Neuronal stem cell (in vitro differentiated cells): ENCODE data around the gene DENND5B. TPM values are rescaled to one million over a fixed set of nuclear protein-coding genes. Genes with fewer than 3 reads are reported as not detected.

ENCODE experiments used
- DNase-seq: peaks from one replicate; pipeline ENCODE4 v3.0.0-alpha.2; 2013; ENCODE audit warnings: low spot score
- H2AFZ ChIP-seq: one replicate; pipeline ENCODE4 v1.6.1; 2013; ENCODE audit warnings: mild to moderate bottlenecking, low read length, inconsistent platforms
- H2AK5ac ChIP-seq: 2 replicates; pipeline ENCODE4 v1.6.1; 2013; ENCODE audit warnings: low read depth, mild to moderate bottlenecking, inconsistent platforms, low read length, moderate library complexity, mixed read lengths
- H2BK120ac ChIP-seq: 2 replicates; pipeline ENCODE4 v1.6.1; 2013; ENCODE audit warnings: low read depth, mild to moderate bottlenecking, inconsistent platforms, low read length, moderate library complexity, mixed read lengths
- H2BK12ac ChIP-seq: one replicate; pipeline ENCODE4 v1.6.1; 2013; ENCODE audit warnings: low read length, inconsistent platforms
- H2BK15ac ChIP-seq: 2 replicates; pipeline ENCODE4 v1.6.1; 2013; ENCODE audit warnings: mild to moderate bottlenecking, low read length, inconsistent platforms, mixed read lengths
- H2BK5ac ChIP-seq: one replicate; pipeline ENCODE4 v1.6.1; 2013; ENCODE audit warnings: inconsistent platforms, mild to moderate bottlenecking, low read length, moderate library complexity
- H3K14ac ChIP-seq: one replicate; pipeline ENCODE4 v1.6.1; 2013; ENCODE audit warnings: low read length, inconsistent platforms
- H3K18ac ChIP-seq: 2 replicates; pipeline ENCODE4 v1.6.1; 2013; ENCODE audit warnings: low read length, inconsistent platforms
- H3K23ac ChIP-seq: 2 replicates; pipeline ENCODE4 v1.6.1; 2013; ENCODE audit warnings: low read depth, mild to moderate bottlenecking, mixed read lengths, low read length, inconsistent platforms; ENCODE audit not compliant: poor library complexity
- H3K27ac ChIP-seq: replicated peaks from 3 replicates; pipeline ENCODE4 v1.5.1; 2013; ENCODE audit warnings: low read length, inconsistent platforms
- H3K27me3 ChIP-seq, 3 experiments: 2 replicates each; pipeline ENCODE4 v1.6.1; 2013; ENCODE audit warnings: low read length in 3 of 3, mild to moderate bottlenecking in 2 of 3, inconsistent platforms in 1 of 3, low read depth in 1 of 3, mixed read lengths in 1 of 3, moderate library complexity in 1 of 3; ENCODE audit not compliant: control insufficient read depth in 3 of 3, insufficient read depth in 3 of 3
- H3K36me3 ChIP-seq, 2 donors: replicated peaks in 1 of 2; 2 replicates each; pipeline ENCODE4 v1.6.1; 2013; ENCODE audit warnings: low read length in 2 of 2; ENCODE audit not compliant: control insufficient read depth in 2 of 2, insufficient read depth in 2 of 2
- H3K4ac ChIP-seq: 2 replicates; pipeline ENCODE4 v1.6.1; 2013; ENCODE audit warnings: inconsistent platforms, mild to moderate bottlenecking, low read length, moderate library complexity
- H3K4me1 ChIP-seq, 2 donors: 1 replicate in 1 of 2; 2 replicates in 1 of 2; pipeline ENCODE4 v1.6.1; 2013; ENCODE audit warnings: low read length in 2 of 2, low read depth in 1 of 2; ENCODE audit not compliant: control insufficient read depth in 2 of 2, insufficient read depth in 1 of 2
- H3K4me2 ChIP-seq: one replicate; pipeline ENCODE4 v1.6.1; 2013; ENCODE audit warnings: mild to moderate bottlenecking, low read length, inconsistent platforms; ENCODE audit not compliant: insufficient read depth, poor library complexity, severe bottlenecking
- H3K4me3 ChIP-seq, 2 donors: 2 replicates each; pipeline ENCODE4 v1.5.1; 2013; ENCODE audit warnings: low read length in 2 of 2, mild to moderate bottlenecking in 2 of 2, inconsistent platforms in 1 of 2, moderate library complexity in 1 of 2
- H3K79me1 ChIP-seq: one replicate; pipeline ENCODE4 v1.6.1; 2013; ENCODE audit warnings: low read depth, mild to moderate bottlenecking, inconsistent platforms, low read length, moderate library complexity
- H3K9ac ChIP-seq: one replicate; pipeline ENCODE4 v1.6.1; 2013; ENCODE audit warnings: mild to moderate bottlenecking, low read depth, low read length, inconsistent platforms; ENCODE audit not compliant: poor library complexity
- H3K9me3 ChIP-seq, 2 donors: replicated peaks in 1 of 2; 2 replicates each; pipeline versions ENCODE3 to v1.6.1; 2013; ENCODE audit warnings: low read length in 2 of 2, mild to moderate bottlenecking in 2 of 2, inconsistent platforms in 1 of 2, low read depth in 1 of 2, mixed read lengths in 1 of 2, moderate library complexity in 1 of 2; ENCODE audit not compliant: control insufficient read depth in 2 of 2, insufficient read depth in 1 of 2
- H4K8ac ChIP-seq: one replicate; pipeline ENCODE4 v1.6.1; 2013; ENCODE audit warnings: low read depth, mild to moderate bottlenecking, inconsistent platforms, low read length, moderate library complexity
- H4K91ac ChIP-seq: one replicate; pipeline ENCODE4 v1.6.1; 2013; ENCODE audit warnings: low read length, low read depth, mild to moderate bottlenecking, inconsistent platforms; ENCODE audit not compliant: poor library complexity
- WGBS, 2 donors: extraction: QIAGEN DNeasy Blood & Tissue Kit; methylation state at CpG; one replicate each; pipeline ENCODE4 v1.1.7; 2013; ENCODE audit warnings: missing lambda C conversion rate in 2 of 2, mixed read lengths in 1 of 2; ENCODE audit not compliant: insufficient read length in 2 of 2, insufficient replicate concordance in 1 of 2; ENCODE audit errors: extremely low coverage in 2 of 2; 5-methylcytosine and 5-hydroxymethylcytosine counted together
- polyA plus RNA-seq, 2 experiments: library from polyadenylated mRNA; stranded (reverse); fragments of 200-250 nt; gene quantifications; one replicate each; pipeline ENCODE4 v1.2.3, GENCODE V29; 2013

DENND5B gene
- 24.4 TPM for polyA plus RNA-seq (2013, experiment 1 of 2)
- polyA plus RNA-seq (2013, experiment 2 of 2) = 25.9 TPM

GRCh38 chr12:31590642-31591379 lies at the start of gene DENND5B:
Gene DENND5B (minus strand): TSS chr12:31591136. CDS start chr12:31590832, 304 bp downstream.
- peak within 1 kb of the TSS; percentile 91 for H2BK5ac ChIP-seq
- DNase-seq = peak; percentile 71
- H3K79me1 ChIP-seq = peaks cover 5% of the 10 kb centered on the region
- H2AK5ac ChIP-seq = peak within 1 kb of the TSS; percentile 81
- peak within 1 kb of the TSS; percentile 90 for H3K23ac ChIP-seq
- H2BK120ac ChIP-seq = peak within 1 kb of the TSS; percentile 88
- H3K4me3 ChIP-seq = peak within 1 kb of the TSS; percentile 90 to 99
- peak within 1 kb of the TSS; percentile 8 for H2BK12ac ChIP-seq
- H3K27me3 ChIP-seq = no peaks in the 10 kb centered on the region
- peak within 1 kb of the TSS; percentile 91 for H2AFZ ChIP-seq
- peak within 1 kb of the TSS; percentile 99 for H3K4me2 ChIP-seq
- peak within 1 kb of the TSS; percentile 95 for H3K14ac ChIP-seq
- peak within 1 kb of the TSS; percentile 87 for H3K27ac ChIP-seq
- no peak within 1 kb of the TSS for H4K8ac ChIP-seq
- no peak within 1 kb of the TSS for H4K91ac ChIP-seq
- peaks cover 2 to 6% of the 10 kb centered on the region in 2 donors for H3K4me1 ChIP-seq
- H3K9ac ChIP-seq = peak within 1 kb of the TSS; percentile 95
- WGBS, 2 donors = no CpG with 5 or more reads among the region's 117 CpGs
- H3K9me3 ChIP-seq = peaks cover 0 to 14% of the 10 kb centered on the region in 2 donors
- H2BK15ac ChIP-seq = peak within 1 kb of the TSS; percentile 55
- H3K4ac ChIP-seq = no peak within 1 kb of the TSS
- no peaks in the 10 kb centered on the region for H3K36me3 ChIP-seq
- peak within 1 kb of the TSS; percentile 99 for H3K18ac ChIP-seq

- Histone ChIP-seq H3K18ac (no peak overlapping the region), H2BK120ac (no peak overlapping the region), H3K9ac (no peak overlapping the region), H2BK5ac (no peak overlapping the region), H3K27me3 (no peaks in the 10 kb centered on the region), H2BK15ac (no peak overlapping the region), H3K14ac (no peak overlapping the region), H2AK5ac (no peak overlapping the region), H3K79me1 (no peaks in the 10 kb centered on the region), H2BK12ac (no peak overlapping the region), H3K4me1 (peaks cover 1 to 16% of the 10 kb centered on the region in 2 donors), H3K27ac (no peak overlapping the region), H3K4ac (no peak overlapping the region), H3K36me3 (no peaks in the 10 kb centered on the region), H3K4me3 (no peak overlapping the region), H3K9me3 (no peaks in the 10 kb centered on the region), H4K8ac (no peak overlapping the region), H3K4me2 (no peak overlapping the region), H4K91ac (no peak overlapping the region), H3K23ac (no peak overlapping the region), H2AFZ (no peak overlapping the region)
- no CpG with 5 or more reads among the region's 1 CpG for WGBS, 2 donors
- DNase-seq = no peak
Measured at GRCh38 chr12:31634620-31635019, 43.7 kb upstream of the DENND5B start.

GRCh38 chr12:31633464-31633863 lies 42.5 kb upstream of the DENND5B start:
- no peak overlapping the region for H3K4ac ChIP-seq
- H3K36me3 ChIP-seq = no peaks in the 10 kb centered on the region
- H2BK120ac ChIP-seq = no peak overlapping the region
- no peak overlapping the region for H3K18ac ChIP-seq
- H3K23ac ChIP-seq = no peak overlapping the region
- H3K27ac ChIP-seq = no peak overlapping the region
- H3K9me3 ChIP-seq = no peaks in the 10 kb centered on the region
- H2AK5ac ChIP-seq = no peak overlapping the region
- no peak overlapping the region for H4K8ac ChIP-seq
- no peak overlapping the region for H2BK12ac ChIP-seq
- DNase-seq = no peak
- no peaks in the 10 kb centered on the region for H3K79me1 ChIP-seq
- H2BK15ac ChIP-seq = no peak overlapping the region
- no peak overlapping the region for H3K9ac ChIP-seq
- no peak overlapping the region for H3K14ac ChIP-seq
- no peaks in the 10 kb centered on the region for H3K27me3 ChIP-seq
- H3K4me1 ChIP-seq = peaks cover 1 to 21% of the 10 kb centered on the region in 2 donors
- H2BK5ac ChIP-seq = no peak overlapping the region
- no peak overlapping the region for H3K4me3 ChIP-seq
- H2AFZ ChIP-seq = no peak overlapping the region
- no peak overlapping the region for H4K91ac ChIP-seq
- H3K4me2 ChIP-seq = no peak overlapping the region
- no CpG with 5 or more reads among the region's 4 CpGs for WGBS, 2 donors

- H3K4me1 ChIP-seq = peaks cover 6 to 27% of the 10 kb centered on the region in 2 donors
- no CpG with 5 or more reads among the region's 12 CpGs for WGBS, 2 donors
- H3K79me1 ChIP-seq = no peaks in the 10 kb centered on the region
- H3K36me3 ChIP-seq = no peaks in the 10 kb centered on the region
- no peak overlapping the region for H2BK120ac ChIP-seq
- H3K9ac ChIP-seq = no peak overlapping the region
- H3K4me3 ChIP-seq = no peak overlapping the region
- H3K4ac ChIP-seq = no peak overlapping the region
- no peaks in the 10 kb centered on the region for H3K27me3 ChIP-seq
- H2BK5ac ChIP-seq = no peak overlapping the region
- no peak overlapping the region for H3K27ac ChIP-seq
- no peaks in the 10 kb centered on the region for H3K9me3 ChIP-seq
- no peak overlapping the region for H2BK12ac ChIP-seq
- no peak overlapping the region for H3K18ac ChIP-seq
- H2AK5ac ChIP-seq = no peak overlapping the region
- no peak overlapping the region for H3K14ac ChIP-seq
- no peak overlapping the region for H4K91ac ChIP-seq
- no peak overlapping the region for H2BK15ac ChIP-seq
- no peak for DNase-seq
- H3K23ac ChIP-seq = no peak overlapping the region
- H4K8ac ChIP-seq = no peak overlapping the region
- H2AFZ ChIP-seq = peak overlapping the region; percentile 57
- no peak overlapping the region for H3K4me2 ChIP-seq
Measured at GRCh38 chr12:31631809-31632208, 40.9 kb upstream of the DENND5B start.
